GM12874 (cell line): ENCODE results near the gene NEBL.

ENCODE experiments used
- TF ChIP-seq, protein P1 (sequence below): IDR thresholded peaks from 2 replicates; pipeline ENCODE4 v1.5.1; 2011; ENCODE audit warnings: low read depth, mild to moderate bottlenecking, control low read depth, low read length, moderate library complexity; ENCODE audit not compliant: insufficient read depth

The NEBL gene

DNA sequence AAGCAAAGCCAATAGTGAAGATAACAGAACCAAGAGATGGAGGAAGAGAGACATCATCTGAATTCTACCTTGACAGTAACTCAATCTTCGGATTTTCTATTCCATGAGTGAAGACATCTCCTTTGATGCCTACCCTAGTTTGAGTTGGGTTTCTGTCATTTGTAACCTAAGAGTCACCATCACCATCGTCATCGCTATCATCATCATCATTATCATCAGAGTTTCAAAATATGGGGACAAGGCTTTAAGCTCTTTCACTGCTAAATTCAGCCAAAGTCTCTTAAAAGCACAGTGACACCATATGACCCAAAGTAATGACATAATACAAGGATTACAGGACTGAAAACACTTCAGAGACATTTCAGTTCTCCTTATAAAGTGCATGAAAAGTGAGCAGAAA lies 57.2 kb downstream of the NEBL start:
- TF ChIP-seq, protein P1, sequence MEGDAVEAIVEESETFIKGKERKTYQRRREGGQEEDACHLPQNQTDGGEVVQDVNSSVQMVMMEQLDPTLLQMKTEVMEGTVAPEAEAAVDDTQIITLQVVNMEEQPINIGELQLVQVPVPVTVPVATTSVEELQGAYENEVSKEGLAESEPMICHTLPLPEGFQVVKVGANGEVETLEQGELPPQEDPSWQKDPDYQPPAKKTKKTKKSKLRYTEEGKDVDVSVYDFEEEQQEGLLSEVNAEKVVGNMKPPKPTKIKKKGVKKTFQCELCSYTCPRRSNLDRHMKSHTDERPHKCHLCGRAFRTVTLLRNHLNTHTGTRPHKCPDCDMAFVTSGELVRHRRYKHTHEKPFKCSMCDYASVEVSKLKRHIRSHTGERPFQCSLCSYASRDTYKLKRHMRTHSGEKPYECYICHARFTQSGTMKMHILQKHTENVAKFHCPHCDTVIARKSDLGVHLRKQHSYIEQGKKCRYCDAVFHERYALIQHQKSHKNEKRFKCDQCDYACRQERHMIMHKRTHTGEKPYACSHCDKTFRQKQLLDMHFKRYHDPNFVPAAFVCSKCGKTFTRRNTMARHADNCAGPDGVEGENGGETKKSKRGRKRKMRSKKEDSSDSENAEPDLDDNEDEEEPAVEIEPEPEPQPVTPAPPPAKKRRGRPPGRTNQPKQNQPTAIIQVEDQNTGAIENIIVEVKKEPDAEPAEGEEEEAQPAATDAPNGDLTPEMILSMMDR: no peak

DNA sequence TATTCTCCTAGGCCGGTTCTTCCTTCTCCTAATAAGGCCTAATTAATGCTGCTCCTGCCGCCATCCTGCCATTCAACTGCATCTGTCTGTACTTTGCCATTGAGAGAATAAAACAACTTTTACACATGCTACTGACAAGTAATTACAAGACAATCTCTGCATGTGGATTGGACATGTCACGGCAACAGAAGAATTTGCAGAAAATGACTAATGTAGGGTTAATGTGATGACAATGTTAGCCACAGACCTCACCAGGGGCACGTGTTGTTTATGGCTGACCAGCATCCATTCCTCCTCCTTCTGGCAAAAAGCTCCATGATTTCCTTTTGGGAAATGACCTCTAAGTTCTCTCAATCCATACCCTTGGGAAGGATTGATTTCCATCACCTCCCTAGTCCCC lies 58.0 kb downstream of the NEBL start:
- TF ChIP-seq, protein P1: no peak

DNA sequence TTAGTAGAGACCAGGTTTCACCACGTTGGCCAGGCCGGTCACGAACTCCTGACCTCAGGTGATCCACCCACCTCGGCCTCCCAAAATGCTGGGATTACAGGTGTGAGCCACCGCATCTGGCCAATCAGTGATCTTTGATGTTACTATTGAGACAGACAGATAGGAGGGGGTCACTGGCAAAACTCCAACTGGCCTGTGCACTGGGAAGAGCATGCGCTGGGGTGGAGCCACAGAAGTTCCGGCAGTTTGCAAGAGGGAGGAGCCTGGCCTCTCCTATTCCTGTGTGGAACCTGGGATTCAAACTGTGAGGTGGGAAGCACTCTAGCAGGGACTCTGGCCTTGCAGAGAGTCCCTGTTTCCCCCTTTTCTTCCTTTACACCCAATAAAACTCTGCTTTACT lies 60.7 kb downstream of the NEBL start:
- TF ChIP-seq, protein P1: no peak

DNA sequence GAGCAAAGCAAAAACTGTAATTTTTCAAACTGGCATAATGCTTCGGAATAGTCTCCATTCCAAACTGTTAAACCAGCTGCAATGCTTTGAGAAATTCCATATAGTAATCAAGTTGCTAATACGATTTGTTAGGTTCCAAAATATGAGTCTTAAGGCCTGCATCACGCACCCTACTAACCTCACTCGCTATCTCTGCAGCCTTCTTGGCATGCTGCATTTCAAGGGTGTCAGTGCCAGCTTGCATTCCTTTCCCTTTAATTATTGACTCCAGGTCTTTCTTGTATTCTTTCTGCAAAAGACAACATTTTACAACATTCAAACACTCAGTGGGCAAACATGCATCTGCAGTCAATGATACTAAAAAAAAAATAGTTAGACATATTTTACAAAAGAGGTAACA lies 61.8 kb downstream of the NEBL start:
- TF ChIP-seq, protein P1: no peak

DNA sequence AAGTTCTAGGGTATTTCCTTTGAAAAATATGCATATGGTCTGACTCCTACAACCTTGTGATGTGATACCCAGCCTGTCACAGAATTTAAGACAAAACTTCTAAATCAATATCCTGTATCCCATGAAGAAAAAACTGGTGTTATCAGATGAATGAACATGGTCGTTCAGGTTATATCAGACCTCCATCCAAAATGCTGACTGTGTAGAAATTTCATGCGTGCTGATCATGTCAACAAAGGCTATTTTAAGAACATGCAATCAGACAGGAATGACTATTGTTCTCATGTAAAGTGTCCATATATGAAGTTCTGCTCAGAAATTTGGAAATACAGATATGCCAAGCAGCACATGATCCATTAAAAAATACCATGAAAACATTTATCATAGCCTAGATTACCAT lies 62.3 kb downstream of the NEBL start:
- TF ChIP-seq, protein P1: no peak

DNA sequence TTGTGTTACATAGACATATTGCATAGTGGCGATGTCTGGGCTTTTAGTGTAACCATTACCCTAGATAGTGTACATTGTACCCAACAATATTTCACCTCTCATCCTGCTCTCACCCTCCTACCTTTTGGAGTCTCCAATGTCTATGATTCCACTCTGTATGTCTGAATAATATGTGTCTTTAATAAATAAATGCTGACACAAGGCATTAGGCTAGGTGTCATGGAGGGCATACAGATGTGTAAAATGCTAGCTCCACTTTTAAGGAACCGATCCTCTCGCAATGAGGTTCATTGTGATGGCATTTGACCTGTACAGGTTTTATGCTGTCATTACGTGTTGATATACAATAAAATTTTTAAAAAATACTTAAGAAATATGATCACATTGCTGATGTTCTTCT lies 74.3 kb downstream of the NEBL start:
- TF ChIP-seq, protein P1: no peak

DNA sequence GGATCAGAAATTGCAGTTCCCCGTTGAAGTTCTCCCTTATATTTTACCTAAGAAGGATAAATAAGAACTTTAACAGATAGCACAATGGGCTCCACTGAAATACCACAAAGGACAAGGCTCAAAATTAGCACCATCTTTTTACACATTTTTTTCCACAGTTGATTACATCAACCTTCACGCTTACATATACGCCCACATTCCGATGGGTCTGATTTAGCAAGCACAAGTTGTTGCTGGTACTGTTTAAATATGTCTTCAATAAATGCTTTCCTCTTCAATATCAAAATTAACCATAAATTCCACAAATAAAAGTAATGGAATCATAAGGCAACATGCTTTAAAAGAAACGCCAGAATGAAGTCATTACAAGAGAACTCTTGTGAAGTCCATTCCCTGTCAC lies 79.5 kb downstream of the NEBL start:
- TF ChIP-seq, protein P1: no peak

DNA sequence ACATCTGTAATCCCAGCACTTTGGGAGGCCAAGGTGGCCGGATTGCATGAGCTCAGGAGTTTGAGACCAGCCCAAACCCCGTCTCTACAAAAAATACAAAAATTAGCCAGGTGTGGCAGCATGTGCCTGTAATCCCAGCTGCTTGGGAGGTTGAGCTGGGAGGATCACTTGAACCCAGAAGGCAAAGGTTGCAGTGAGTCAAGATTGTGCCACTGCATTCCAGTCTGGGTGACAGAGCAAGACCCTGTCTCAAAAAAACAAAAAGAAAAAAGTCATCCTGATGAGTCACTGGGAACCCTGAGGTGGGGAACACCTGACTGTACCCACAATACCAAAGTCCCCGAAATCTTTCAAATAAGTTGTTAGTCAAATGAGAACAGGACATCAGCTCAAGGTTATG lies 80.0 kb downstream of the NEBL start:
- TF ChIP-seq, protein P1: no peak
